ES-I3 (cell line): ENCODE measurements around the gene LUM.

Experiments used
- H3K36me3 ChIP-seq: 2 replicates; pipeline ENCODE4 v1.6.1; 2013; ENCODE audit warnings: mild to moderate bottlenecking, low read length, control low read depth, moderate library complexity; ENCODE audit not compliant: insufficient read depth
- H3K4me1 ChIP-seq: 2 replicates; pipeline ENCODE4 v1.6.1; 2013; ENCODE audit warnings: mild to moderate bottlenecking, control low read depth, low read length; ENCODE audit not compliant: insufficient read depth
- H3K9ac ChIP-seq: 2 replicates; pipeline ENCODE4 v1.6.1; 2013; ENCODE audit warnings: low read depth, mild to moderate bottlenecking, low read length, moderate library complexity
- H3K9me3 ChIP-seq: 2 replicates; pipeline ENCODE4 v1.6.1; 2013; ENCODE audit warnings: mild to moderate bottlenecking, low read length, moderate library complexity; ENCODE audit not compliant: control insufficient read depth, insufficient read depth

LUM gene

GRCh38 chr12:91074851-91075250 is 36.4 kb downstream of the LUM start:
- Histone ChIP-seq H3K4me1 (no peaks in the 10 kb centered on the region), H3K36me3 (no peaks in the 10 kb centered on the region), H3K9ac (no peak overlapping the region)

GRCh38 chr12:91074154-91074709 is 37.1 kb downstream of the LUM start:
- Histone ChIP-seq H3K36me3 (no peaks in the 10 kb centered on the region), H3K9ac (no peak overlapping the region), H3K9me3 (no peaks in the 10 kb centered on the region), H3K4me1 (no peaks in the 10 kb centered on the region)

More at GRCh38 chr12:91074851-91075250, 36.4 kb downstream of the LUM start:
- H3K9me3 ChIP-seq: no peaks in the 10 kb centered on the region

- Histone ChIP-seq H3K9ac (no peak overlapping the region), H3K4me1 (no peaks in the 10 kb centered on the region), H3K9me3 (no peaks in the 10 kb centered on the region), H3K36me3 (no peaks in the 10 kb centered on the region)
Observed at GRCh38 chr12:91073426-91073825, 37.9 kb downstream of the LUM start.

- no peak overlapping the region for H3K9ac ChIP-seq
- H3K9me3 ChIP-seq: no peaks in the 10 kb centered on the region
- no peaks in the 10 kb centered on the region for H3K4me1 ChIP-seq
- H3K36me3 ChIP-seq: no peaks in the 10 kb centered on the region
Observed at GRCh38 chr12:91072931-91073330, 38.4 kb downstream of the LUM start.

- Histone ChIP-seq H3K4me1 (no peaks in the 10 kb centered on the region), H3K9me3 (no peaks in the 10 kb centered on the region), H3K9ac (no peak overlapping the region), H3K36me3 (no peaks in the 10 kb centered on the region)
Observed at GRCh38 chr12:91070936-91071335, 40.4 kb downstream of the LUM start.

- Histone ChIP-seq H3K9me3 (no peaks in the 10 kb centered on the region), H3K9ac (no peak overlapping the region), H3K36me3 (no peaks in the 10 kb centered on the region), H3K4me1 (no peaks in the 10 kb centered on the region)
Observed at GRCh38 chr12:91065396-91065795, 45.9 kb downstream of the LUM start.

GRCh38 chr12:91064640-91065039 is 46.7 kb downstream of the LUM start:
- H3K36me3 ChIP-seq: no peaks in the 10 kb centered on the region
- no peaks in the 10 kb centered on the region for H3K4me1 ChIP-seq
- H3K9ac ChIP-seq: no peak overlapping the region
- H3K9me3 ChIP-seq: no peaks in the 10 kb centered on the region

- H3K4me1 ChIP-seq: no peaks in the 10 kb centered on the region
Observed at GRCh38 chr12:91061091-91061490, 50.2 kb downstream of the LUM start.

GRCh38 chr12:91059211-91059610 is 52.1 kb downstream of the LUM start:
- Histone ChIP-seq H3K4me1 (no peaks in the 10 kb centered on the region), H3K9me3 (no peaks in the 10 kb centered on the region), H3K36me3 (no peaks in the 10 kb centered on the region), H3K9ac (no peak overlapping the region)

More at GRCh38 chr12:91061091-91061490, 50.2 kb downstream of the LUM start:
- no peaks in the 10 kb centered on the region for H3K36me3 ChIP-seq
- H3K9me3 ChIP-seq: no peaks in the 10 kb centered on the region
- no peak overlapping the region for H3K9ac ChIP-seq

GRCh38 chr12:91058786-91059185 is 52.5 kb downstream of the LUM start:
- no peaks in the 10 kb centered on the region for H3K36me3 ChIP-seq
- H3K9me3 ChIP-seq: no peaks in the 10 kb centered on the region
- no peak overlapping the region for H3K9ac ChIP-seq
- H3K4me1 ChIP-seq: no peaks in the 10 kb centered on the region

- Histone ChIP-seq H3K9me3 (no peaks in the 10 kb centered on the region), H3K36me3 (no peaks in the 10 kb centered on the region), H3K4me1 (no peaks in the 10 kb centered on the region), H3K9ac (no peak within 1 kb of the TSS)
Observed at GRCh38 chr12:91057368-91058165, 53.7 kb downstream of the LUM start, which contains the start of gene KERA. KERA (minus strand) TSS chr12:91058024; CDS start chr12:91056281, 1,743 bp downstream.

GRCh38 chr12:91056488-91056887 is 54.8 kb downstream of the LUM start:
- Histone ChIP-seq H3K9ac (no peak overlapping the region), H3K4me1 (no peaks in the 10 kb centered on the region), H3K9me3 (no peaks in the 10 kb centered on the region), H3K36me3 (no peaks in the 10 kb centered on the region)

GRCh38 chr12:91055976-91056375 is 55.3 kb downstream of the LUM start:
- H3K9ac ChIP-seq: no peak overlapping the region

GRCh38 chr12:91053951-91054715 is 57.2 kb downstream of the LUM start:
- H3K4me1 ChIP-seq: no peaks in the 10 kb centered on the region
- H3K9me3 ChIP-seq: no peaks in the 10 kb centered on the region
- H3K9ac ChIP-seq: no peak overlapping the region
- H3K36me3 ChIP-seq: no peaks in the 10 kb centered on the region

More at GRCh38 chr12:91055976-91056375, 55.3 kb downstream of the LUM start:
- H3K36me3 ChIP-seq: no peaks in the 10 kb centered on the region
- H3K9me3 ChIP-seq: no peaks in the 10 kb centered on the region
- H3K4me1 ChIP-seq: no peaks in the 10 kb centered on the region
